Measurements from ENCODE around the gene AIF1L.

The AIF1L gene

DNA sequence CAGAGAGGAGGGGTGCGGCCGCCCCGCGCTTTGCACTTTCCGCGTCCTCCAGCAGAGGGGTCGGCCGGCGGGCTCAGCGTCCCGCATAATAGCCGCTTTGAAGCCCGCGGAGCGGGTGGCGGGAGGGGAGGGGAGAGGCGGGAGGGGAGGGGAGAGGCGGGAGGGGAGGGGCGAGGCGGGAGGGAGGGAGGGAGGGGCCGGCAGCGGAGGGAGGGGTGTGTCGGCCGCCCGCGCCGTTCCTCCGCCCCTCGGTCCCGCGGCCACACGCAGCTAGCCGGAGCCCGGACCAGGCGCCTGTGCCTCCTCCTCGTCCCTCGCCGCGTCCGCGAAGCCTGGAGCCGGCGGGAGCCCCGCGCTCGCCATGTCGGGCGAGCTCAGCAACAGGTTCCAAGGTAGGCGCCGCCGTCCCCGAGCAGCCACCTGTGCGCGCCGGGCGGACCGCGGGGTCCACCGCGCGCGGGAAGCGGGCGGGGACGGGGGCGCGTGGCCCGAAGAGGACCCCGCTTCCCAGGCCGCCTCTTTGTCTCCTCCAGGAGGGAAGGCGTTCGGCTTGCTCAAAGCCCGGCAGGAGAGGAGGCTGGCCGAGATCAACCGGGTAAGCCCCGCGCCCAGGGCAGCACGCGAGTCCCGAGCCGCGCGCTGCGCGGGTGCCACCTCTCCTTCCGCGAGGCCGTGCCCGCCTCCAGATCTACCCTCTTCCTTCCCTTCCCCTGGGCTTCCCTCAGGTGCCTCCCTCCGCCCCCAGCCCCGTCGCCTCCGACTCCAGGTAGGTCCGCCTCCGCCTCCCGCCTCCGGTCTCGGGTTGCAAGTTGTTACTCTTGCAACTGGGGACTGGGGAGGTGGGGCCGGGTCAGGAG lies at the start of gene AIF1L:
Gene AIF1L, plus strand, starts transcription at position 263 of the 857 bp plus-strand sequence. Its CDS starts 99 bp downstream, at position 362.
- DNase-seq = peak; percentile 1

DNA sequence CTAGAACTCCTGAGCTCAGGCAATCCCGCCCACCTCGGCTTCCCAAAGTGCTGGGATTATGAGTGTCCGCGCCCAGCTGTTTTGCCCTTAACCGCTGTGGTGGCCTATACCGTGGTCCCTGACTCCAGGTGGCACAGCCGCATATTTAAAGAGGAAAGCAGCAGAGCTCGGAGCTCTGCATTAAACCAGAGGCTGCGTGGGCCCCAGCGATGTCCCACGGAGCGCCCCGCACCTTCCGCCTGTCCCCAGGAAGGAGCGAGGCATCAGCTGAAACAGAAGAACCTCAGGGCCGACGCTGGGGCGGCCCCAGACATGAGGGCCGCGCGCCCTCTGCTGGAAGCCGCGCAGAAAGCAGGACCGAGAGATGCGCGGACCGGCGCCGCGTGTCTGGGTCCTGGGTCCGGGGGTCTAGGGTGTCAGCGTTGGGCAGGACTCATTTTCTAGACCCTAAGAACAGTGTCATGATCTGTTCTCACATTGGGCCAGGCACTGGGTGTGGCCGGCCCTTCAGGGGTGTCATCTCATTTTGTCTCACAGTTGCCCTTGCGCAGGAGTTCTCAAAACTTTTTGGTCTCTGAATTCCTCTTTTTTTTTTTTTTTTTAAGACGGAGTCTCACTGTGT lies 49.6 kb upstream of the AIF1L start:
- DNase-seq = peak; percentile 60

DNA sequence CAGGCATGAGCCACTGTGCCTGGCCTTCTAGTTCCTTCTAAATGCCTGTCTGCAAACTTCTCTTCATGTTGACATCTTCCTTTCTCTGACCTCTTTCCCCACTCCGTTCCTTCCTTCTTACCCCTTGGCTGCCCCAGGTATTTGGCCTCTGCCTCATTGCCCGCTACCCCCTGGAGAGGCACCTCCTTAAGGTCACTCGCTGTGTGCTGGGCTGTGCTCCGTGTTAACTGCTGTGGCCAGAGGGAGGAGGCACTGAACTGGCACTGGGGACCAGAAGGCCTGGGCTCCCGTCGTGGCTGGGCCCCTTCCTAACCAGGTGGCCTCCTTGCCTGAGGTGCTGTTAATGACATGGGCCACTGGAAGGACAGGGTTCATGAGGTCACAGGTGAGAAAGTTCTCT lies 48.0 kb upstream of the AIF1L start:
- no peak for DNase-seq

DNA sequence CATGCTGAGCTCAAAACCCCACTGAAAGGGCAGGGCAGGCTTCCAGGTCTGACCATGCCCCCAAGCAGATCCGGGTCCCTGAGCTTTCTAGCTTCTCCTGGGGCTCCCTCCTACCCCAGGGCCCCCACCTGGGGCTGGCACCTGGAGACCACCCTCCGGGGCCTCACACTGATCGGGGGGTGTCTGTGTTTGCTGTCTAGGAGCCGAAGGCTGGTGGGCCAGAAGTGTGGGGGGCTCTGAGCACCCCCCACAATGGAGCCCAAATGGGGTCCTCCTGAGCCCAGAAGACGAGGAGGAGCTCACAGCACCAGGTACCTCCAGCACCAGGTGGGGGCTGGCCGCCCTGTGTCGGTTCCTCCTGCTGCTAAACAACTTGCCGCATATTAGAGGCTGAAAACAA lies 47.5 kb upstream of the AIF1L start:
- DNase-seq = no peak

DNA sequence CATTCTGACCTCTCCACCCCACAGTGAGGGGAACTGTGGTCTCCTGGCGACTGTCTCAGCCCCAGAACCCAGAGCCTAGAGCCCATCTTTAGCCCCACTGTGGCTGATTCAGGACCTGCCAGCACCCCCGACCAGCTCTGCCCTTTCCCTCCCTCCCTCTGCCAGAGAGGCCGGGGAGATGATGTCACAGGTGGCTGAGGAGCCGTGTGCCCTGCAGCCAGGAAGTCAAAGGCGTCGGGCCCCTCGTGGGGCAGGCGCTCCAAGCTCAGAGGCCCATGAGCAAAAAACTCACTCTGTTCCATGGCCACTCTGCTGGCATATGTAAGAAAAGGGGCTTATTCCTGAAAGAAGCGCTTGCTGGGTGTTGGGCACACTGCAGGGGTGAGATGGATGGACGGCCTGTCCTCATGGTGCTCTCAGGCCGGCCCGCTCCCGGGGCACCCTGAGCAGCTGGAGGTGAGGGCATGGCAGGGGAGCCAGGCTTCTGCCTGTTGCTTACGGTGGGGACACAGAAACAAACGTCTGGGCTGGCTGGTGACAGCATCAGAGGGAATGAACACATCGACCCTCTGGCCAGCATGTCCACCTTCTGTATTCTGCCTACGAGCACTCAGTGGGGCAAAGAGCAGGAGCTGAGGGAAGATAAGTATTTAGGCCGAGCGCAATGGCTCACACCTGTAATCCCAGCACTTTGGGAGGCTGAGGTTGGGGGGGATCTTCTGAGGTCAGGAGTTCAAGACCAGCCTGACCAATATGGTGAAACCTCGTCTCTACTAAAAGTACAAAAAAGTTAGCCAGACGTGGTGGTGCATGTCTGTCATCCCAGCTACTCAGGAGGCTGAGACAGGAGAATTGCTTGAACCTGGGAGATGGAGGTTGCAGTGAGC lies 46.3 kb upstream of the AIF1L start:
- DNase-seq = no peak

DNA sequence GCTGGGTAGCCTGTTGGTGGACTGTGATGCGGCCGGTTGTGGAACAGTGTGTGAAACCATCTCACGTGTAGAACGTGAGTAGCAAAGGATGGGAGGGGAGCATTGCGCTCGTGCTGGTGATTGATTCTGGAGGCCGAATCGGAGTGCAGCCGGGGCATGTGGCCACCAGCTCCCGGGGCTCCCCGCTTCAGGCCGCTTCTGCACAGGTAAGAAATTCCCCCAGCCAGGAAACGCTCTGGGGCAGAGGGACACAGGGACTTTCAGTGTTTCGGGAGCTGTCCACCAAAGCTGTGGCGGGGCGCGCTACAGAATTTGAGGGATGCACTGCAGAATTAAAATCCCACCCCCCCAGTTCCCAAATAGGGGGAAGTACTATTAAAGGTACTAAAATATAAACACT lies 45.5 kb upstream of the AIF1L start:
- DNase-seq = no peak

DNA sequence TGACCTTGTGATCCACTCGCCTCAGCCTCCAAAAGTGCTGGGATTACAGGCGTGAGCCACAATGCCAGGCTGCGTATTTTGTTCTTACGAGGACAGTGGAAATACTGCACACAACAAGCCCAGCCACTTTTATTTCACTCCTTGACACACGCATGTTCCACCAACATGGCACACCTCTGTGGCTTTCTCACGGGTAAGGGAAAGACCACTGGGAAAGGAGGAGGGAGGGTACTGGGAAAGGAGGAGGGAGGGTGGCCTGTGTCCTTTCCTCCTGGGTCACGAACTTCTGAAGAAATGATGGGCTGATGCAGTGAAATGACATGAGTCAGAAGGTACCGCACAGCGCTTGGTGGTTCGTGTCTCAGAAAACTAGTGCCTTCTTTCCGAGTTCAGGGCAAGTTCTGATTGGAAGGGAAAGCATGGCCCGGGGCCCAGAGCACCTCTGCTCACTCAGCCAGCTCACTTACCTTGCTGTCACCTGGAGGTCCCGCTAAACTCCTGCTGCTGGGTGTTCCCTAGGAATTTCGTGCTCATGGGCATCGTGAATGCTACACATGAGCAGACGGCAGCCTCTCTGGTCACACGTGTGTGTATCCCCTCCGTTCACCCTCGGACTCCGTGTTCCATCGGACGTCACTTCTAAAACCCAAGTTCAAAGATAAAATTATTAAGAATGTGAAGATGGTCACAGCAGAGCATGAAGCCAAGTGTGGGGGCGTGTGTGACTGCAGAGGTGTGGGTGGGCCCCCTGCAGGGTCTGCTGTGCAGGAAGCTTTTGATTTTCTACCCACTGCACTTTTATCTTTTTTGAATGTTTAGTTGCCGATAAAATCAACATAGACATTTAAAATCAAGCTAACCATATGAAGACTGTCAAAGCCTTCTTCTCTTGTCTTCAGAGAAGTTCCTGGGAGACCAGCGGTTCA lies 44.5 kb upstream of the AIF1L start:
- DNase-seq = no peak

DNA sequence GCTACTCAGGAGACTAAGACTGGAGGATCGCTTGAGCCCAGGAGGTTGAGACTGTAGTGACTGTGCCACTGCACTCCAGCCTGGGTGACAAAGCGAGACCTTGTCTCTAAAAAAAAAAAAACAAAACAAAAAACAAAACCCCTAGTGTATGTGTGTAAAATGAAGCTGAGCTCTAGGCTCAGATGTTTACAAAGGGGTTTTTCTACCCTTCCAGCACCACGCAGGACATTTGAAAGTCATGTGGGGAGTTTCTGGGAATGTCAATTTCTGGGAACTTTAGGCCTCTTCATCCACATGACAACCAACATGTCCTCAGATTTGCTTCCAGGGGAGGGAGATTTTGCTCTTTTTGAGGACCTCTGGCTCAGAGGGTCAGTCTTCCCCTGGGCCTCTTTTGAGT lies 42.4 kb upstream of the AIF1L start:
- DNase-seq = no peak

DNA sequence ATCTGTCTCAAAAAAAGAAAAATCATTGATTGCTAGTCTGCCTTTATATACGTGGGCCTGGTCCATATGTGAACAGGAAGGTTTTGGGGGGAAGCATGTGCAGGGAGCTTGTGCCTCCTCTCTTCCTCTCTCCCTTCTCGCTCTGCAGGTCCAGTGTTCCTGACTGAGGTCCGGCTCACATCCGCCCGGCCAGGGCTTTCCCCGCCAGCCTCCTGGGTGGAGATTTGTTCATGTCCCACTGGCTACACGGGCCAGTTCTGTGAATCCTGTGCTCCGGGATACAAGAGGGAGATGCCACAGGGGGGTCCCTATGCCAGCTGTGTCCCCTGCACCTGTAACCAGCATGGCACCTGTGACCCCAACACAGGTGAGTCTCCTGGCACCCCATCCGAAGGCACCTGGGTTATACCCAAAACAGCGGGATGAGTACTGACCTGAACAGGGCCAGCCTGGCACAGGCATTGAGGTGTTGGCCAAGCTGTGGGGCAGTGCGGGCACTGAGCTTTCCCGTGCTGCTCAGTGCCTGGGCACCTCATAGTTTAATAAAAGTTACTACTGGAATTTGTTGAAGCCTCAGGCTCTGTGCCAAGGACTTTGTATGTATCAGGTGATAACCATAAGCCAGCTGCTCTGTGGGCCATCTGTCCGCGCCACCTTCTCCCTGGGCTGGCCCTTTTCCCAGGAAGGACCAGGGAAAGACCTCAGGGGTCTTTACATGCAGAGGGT lies 39.4 kb upstream of the AIF1L start:
- DNase-seq = no peak

DNA sequence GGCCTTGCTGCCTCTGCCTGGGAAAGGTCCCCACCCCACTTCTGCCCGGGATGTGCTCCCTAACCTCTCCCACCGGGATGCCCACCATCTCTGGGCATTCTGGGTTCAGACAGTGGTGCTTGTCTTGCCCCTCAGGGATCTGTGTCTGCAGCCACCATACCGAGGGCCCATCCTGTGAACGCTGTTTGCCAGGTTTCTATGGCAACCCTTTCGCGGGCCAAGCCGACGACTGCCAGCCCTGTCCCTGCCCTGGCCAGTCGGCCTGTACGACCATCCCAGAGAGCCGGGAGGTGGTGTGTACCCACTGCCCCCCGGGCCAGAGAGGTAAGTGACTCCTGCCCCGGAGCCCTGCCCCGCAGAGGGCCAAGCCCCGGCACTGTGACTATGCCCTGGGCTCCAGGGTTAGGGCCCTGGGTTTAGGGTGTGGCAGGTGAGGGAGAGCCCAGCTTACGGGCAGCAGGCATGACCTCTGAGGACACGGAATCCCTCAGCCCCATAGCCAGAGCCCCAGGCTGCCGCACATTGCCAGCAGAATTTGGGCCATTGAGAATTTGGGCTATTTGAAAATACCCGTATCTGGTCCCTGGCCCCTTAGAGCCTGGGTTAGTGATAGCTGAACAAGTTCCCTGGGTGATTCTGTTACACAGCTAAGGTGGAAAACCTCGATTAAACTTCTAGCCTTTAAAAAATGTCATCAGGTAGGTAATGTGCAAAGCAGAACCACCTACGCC lies 35.3 kb upstream of the AIF1L start:
- no peak for DNase-seq

DNA sequence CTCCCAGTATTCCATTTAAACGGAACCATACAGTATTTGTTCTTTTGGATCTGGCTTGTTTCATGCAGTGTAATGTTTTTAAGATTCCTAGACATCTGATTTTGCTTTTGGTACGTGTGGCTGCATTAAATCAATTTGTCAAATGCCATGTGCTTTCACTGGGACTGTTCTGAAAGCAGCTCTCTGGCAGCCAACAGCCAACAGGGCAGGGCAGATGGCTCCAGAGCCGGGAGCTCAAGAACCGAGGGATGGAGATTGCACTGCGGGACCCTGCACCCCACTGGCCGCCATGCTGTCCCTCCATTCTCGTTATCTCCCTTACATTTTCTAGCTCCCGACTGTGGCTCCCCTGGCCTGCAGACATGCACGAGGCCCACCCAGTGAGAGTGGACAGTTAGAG lies 33.4 kb upstream of the AIF1L start:
- no peak for DNase-seq

DNA sequence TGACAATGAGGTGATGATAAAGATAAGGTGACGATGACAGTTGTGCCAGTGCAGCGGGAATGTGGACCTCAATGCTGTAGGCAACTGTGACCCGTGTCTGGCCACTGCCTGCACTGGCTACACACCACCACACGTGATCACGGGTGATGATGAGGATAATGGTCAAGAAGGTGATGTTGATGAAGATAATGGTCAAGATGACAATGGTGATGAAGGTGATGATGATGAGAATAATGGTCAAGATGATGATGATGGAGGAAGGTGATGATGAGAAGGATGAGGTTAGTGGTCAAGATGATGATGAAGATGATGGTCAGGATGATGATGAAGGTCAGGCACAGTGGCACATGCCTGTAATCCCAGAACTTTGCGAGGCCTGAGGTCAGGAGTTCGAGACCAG lies 30.7 kb upstream of the AIF1L start:
- DNase-seq = no peak

DNA sequence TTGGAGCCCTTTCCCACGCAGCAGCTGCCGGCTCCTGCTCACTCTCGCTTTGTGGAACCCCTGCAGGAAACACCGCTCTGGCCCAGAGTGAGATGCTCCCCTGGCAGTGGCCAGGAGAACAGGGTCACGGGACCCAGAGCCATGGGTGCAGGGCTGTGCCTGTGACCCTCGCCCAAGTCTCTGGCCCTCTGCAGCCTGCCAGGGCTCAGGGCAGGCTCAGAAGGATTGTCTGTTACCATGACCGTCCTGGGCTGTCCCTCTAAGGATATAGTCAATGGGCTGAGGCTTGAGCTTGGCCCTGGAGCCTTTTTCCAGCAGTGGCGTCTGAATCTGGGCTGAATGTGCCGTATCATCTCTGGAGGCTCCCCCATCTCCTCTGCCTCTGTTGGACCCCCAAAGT lies 28.7 kb upstream of the AIF1L start:
- no peak for DNase-seq

DNA sequence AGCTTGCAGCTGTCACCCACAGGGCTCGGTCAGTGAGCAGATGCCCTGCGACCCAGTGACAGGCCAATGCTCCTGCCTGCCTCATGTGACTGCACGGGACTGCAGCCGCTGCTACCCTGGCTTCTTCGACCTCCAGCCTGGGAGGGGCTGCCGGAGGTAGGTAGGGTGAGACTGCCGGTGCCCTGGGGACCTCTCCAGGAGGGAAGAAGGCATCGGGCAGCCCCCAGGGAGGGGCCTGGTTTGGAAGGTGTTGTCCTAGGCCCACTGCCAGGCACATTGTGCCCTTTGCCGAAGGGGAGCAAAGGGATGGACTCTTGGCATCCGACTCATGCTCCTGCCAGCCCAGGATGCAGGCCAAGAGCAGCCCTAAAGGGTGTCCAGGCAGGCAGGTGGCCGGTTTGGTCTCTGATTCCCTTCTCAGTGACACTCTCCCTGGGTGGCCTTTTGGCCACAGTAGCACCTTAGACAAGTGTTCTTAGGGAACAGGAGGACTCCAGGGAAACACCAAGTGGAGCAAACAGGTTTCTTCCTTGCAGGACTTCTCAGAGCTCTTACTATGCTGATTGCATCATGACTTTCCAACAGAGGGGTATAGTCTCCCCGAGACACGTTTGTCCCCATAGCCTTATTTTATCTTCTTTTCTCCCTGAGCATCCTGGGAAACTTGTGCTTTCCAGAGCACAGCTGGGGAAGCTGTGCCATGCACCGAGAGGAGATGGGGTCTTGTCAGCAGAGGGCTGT lies 28.1 kb upstream of the AIF1L start:
- DNase-seq = no peak

DNA sequence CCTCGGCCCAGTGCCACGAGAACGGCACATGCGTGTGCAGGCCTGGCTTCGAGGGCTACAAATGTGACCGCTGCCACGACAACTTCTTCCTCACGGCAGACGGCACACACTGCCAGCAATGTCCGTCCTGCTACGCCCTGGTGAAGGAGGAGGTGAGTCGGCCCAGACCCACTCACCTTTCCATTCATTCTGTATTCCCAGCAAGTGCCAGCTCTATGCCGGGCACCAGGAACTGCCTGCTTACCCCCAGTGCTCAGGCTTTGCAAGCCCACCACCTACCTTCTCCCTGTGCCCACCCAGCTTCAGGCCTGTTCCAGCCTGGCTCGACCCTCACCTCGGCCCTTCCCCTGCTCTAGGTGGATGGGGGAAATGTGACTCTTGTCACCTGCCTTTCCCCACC lies 26.6 kb upstream of the AIF1L start:
- no peak for DNase-seq

DNA sequence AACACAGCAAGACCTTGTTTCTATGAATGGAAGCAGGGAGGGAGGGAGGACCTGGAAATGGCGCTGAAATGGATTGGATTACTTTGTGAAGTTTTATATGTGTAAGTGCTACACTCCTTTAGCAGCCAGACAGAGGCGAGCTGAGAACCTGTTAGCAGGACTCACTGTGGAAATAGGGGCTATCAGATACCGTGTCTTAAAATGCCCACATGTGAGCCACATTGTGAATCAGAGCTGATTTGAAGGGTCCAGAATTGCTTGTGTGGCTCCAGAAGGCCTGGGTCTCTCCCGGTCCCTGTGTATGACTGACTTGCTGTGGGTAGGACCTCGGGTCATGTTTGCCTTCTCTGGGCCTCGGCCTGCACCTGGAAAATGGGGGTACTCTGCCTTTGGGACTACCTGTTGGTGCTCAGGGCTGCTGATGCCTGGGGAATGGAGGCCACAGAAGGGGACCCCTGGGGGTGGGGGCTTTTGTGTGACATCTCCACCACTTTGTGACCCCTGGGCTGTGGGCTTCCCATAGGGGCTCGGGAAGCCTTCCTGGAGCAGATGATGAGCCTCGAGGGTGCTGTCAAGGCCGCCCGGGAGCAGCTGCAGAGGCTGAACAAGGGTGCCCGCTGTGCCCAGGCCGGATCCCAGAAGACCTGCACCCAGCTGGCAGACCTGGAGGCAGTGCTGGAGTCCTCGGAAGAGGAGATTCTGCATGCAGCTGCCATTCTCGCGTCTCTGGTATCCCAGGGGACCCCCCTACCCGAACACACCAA lies 24.0 kb upstream of the AIF1L start:
- DNase-seq = no peak

DNA sequence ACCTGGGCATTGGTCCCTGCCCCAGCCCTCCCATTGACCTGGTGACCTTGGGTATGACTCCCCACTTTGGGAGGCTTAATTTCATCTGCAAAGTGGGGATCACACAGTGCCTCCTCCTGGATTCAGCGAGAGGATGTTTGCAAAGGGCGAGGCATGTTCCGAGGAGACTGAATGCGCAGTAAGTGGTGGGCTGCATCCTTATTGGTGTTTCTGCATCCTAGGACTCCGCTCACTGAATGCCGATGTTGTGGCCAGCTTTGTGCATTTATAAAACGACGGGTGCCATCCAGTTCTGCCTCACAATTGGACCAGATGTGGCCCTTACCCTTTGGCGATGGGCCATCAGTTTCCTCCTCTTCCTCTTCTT lies 23.5 kb upstream of the AIF1L start:
- no peak for DNase-seq

DNA sequence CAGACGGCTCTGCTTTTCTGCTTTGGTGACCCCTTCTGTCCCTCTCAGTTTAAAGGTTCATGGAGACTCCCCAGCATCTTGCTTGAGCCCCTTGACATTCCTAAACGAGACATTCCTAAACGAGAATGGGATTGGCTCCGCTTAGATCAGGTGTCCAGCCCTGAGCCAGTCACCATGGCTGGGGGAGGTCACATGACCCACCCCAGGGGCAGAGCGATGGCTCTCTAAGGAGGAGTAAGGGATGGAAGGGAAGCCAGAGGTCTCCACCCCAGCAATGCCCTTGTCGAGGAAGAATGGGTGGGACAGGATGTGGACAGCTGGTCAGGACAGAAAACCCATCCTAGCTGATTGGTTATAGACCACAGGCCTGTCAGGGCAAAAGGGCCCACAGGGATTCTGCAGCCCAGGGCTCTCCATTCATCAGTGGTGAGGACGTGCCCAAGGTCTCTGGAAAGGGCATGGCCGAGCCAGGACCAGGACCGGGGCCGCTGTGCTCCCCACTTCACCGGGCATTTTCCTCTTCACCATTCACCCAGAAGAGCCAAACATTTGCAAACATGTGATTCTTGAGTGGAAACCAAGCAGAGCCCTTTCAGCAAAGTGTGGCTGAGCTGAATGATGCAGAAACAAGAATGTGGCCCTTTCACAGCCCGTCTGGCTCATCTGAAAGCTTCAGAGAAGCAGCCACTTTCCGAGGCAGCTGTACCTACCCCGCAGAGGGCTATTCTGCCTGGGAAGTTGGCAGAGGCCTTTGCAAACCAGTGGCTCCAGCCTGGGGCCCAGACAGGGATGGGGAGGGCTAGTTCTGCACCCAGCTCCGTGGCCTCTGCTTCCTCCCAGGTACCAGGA lies 19.8 kb upstream of the AIF1L start:
- no peak for DNase-seq

Measured in CD4-positive, alpha-beta T cell treated with Interleukin-17A for 1 hour (primary cell).